Testis (tissue), 5 donors: Measurements from ENCODE around the gene SEL1L3. TPM values are rescaled to one million over a fixed set of nuclear protein-coding genes. Genes with fewer than 3 reads are reported as not detected.
"Not testable (repeated sequence)": the region's sequence is repeated elsewhere in the genome, so short reads cannot be mapped to it uniquely, and the experiment has no call there.

ENCODE experiments used
- DNase-seq: peaks from one replicate; pipeline ENCODE4 v3.0.0-alpha.2; 2019
- H3K27ac ChIP-seq, 2 donors: fragments of 200-600 bp; sonication (generic); one replicate each; pipeline ENCODE4 v1.5.1; 2019
- H3K27me3 ChIP-seq: fragments of 200-600 bp; sonication (generic); one replicate; pipeline ENCODE4 v1.5.1; 2019
- H3K36me3 ChIP-seq: fragments of 200-600 bp; sonication (generic); one replicate; pipeline ENCODE4 v1.5.1; 2017; ENCODE audit warnings: low read depth; ENCODE audit errors: missing control alignments
- H3K4me1 ChIP-seq: fragments of 200-600 bp; sonication (generic); one replicate; pipeline ENCODE4 v1.5.1; 2019
- H3K4me3 ChIP-seq, 2 donors: fragments of 200-600 bp; sonication (generic); one replicate each; pipeline ENCODE4 v1.5.1; 2017 to 2019
- H3K9me3 ChIP-seq: fragments of 200-600 bp; sonication (generic); one replicate; pipeline ENCODE4 v1.5.1; 2017
- POLR2A ChIP-seq: fragments of 450-650 bp; IDR thresholded peaks from one replicate; pipeline ENCODE4 v1.6.1; 2017; ENCODE audit warnings: antibody characterized with exemption, mild to moderate bottlenecking, moderate library complexity
- WGBS, 2 donors: methylation state at CpG; one replicate each; pipeline ENCODE4 v1.1.5; 2018; 5-methylcytosine and 5-hydroxymethylcytosine counted together
- intact Hi-C: fragments of 100-400 bp; cut with DNase I; formaldehyde crosslinking; loops from one replicate; pipeline ENCODE4 v1.15.1; 2023; ENCODE audit warnings: low total_unique reads
- long read RNA-seq, 2 donors: transcript quantifications; one replicate each; lab custom pipeline, GENCODE V29; 2026
- polyA plus RNA-seq: library from polyadenylated mRNA; stranded (reverse); fragments of 350-450 nt; fragmentation: Illumina TruSeq; extraction: RNeasy Lipid Tissue Mini Kit (QIAGEN cat#74804); gene quantifications from one replicate; pipeline ENCODE4 v1.2.3, GENCODE V29; 2014; ENCODE audit warnings: low read depth, low replicate concordance; ENCODE audit not compliant: insufficient read depth
- total RNA-seq, 2 donors: library from RNA; depleted of rRNA; stranded (reverse); fragments of >200 nt; gene quantifications; one replicate each; pipeline ENCODE4 v1.2.3, GENCODE V29; 2016
- TF ChIP-seq, protein P1 (sequence below), 3 experiments: fragments of 450-650 bp in 2 of 3; fragments of 200-600 bp in 1 of 3; sonication (generic) in 1 of 3; IDR thresholded peaks; one replicate each; pipeline ENCODE4 v1.5.1; 2016 to 2019; ENCODE audit warnings: antibody characterized with exemption in 3 of 3, mild to moderate bottlenecking in 2 of 3, moderate library complexity in 1 of 3

SEL1L3 gene
- total RNA-seq (1 to 10 TPM; 5.0 to 6.9 TPM), polyA plus RNA-seq (15.6 TPM)
- long read RNA-seq, donor 1: 0 reads
- long read RNA-seq, donor 2, full-length matches to known transcripts: 1 of 1 reads
- long read RNA-seq, donor 2, partial matches to known transcripts: 0 of 1 reads
- long read RNA-seq, donor 2, other reads (novel, unspliced or antisense): 0 of 1 reads

GRCh38 chr4:25862411-25863346 is at the start of gene SEL1L3:
Gene SEL1L3 (minus strand): TSS chr4:25862988. CDS start chr4:25862836, 152 bp downstream.
- peak; percentile 24 for DNase-seq
- Histone ChIP-seq H3K36me3 (no peaks in the 10 kb centered on the region), H3K27me3 (no peaks in the 10 kb centered on the region), H3K4me1 (no peaks in the 10 kb centered on the region), H3K9me3 (no peaks in the 10 kb centered on the region), H3K27ac (peak within 1 kb of the TSS in 1 of 2 donors; percentile 36), H3K4me3 (peak within 1 kb of the TSS; percentile 56 to 63)
- intact Hi-C loops: no loop called here
- 1 to 2% methylated on average over 38 to 62 of the region's 115 CpGs for WGBS, 2 donors
- no peak for TF ChIP-seq POLR2A
- TF ChIP-seq, protein P1, sequence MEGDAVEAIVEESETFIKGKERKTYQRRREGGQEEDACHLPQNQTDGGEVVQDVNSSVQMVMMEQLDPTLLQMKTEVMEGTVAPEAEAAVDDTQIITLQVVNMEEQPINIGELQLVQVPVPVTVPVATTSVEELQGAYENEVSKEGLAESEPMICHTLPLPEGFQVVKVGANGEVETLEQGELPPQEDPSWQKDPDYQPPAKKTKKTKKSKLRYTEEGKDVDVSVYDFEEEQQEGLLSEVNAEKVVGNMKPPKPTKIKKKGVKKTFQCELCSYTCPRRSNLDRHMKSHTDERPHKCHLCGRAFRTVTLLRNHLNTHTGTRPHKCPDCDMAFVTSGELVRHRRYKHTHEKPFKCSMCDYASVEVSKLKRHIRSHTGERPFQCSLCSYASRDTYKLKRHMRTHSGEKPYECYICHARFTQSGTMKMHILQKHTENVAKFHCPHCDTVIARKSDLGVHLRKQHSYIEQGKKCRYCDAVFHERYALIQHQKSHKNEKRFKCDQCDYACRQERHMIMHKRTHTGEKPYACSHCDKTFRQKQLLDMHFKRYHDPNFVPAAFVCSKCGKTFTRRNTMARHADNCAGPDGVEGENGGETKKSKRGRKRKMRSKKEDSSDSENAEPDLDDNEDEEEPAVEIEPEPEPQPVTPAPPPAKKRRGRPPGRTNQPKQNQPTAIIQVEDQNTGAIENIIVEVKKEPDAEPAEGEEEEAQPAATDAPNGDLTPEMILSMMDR (IDR thresholded peaks at IDR 0.05): no peak

DNA sequence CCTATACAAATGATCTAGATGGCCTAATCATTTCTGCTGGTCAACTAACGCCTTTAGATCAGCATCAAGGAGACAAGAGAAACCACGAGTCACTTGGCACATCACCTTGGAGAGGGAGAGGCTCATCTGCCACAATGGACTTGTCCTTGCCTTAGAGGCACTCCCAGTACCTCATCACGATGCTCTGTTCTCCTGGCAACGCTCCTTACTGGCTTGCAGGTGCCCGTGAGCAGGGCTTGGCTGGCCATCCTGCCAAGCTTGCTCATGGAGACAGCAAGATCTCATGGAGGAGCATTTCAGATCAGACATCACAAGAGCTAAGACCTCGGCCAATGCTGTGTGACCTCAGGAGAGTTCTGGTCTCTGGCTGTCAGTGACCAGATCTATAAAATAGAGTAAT is 48.6 kb upstream of the SEL1L3 start:
- Histone ChIP-seq H3K4me1 (no peaks in the 10 kb centered on the region), H3K27ac (no peak overlapping the region), H3K9me3 (no peaks in the 10 kb centered on the region), H3K4me3 (no peak overlapping the region), H3K27me3 (no peaks in the 10 kb centered on the region), H3K36me3 (no peaks in the 10 kb centered on the region)
- intact Hi-C loops: no loop called here
- WGBS, 2 donors: 71 to 89% methylated on average over 6 of the region's 6 CpGs
- no peak for DNase-seq
- TF ChIP-seq POLR2A: no peak
- TF ChIP-seq, protein P1 (IDR thresholded peaks at IDR 0.05): no peak

GRCh38 chr4:25908491-25908901 is 45.7 kb upstream of the SEL1L3 start:
- H3K4me3 ChIP-seq: no peak overlapping the region
- no peaks in the 10 kb centered on the region for H3K36me3 ChIP-seq
- H3K4me1 ChIP-seq: no peaks in the 10 kb centered on the region
- no peak for TF ChIP-seq POLR2A
- TF ChIP-seq, protein P1 (IDR thresholded peaks at IDR 0.05): no peak
- H3K27ac ChIP-seq: no peak overlapping the region
- DNase-seq: no peak
- 65 to 82% methylated on average over 5 of the region's 5 CpGs for WGBS, 2 donors
- no peaks in the 10 kb centered on the region for H3K27me3 ChIP-seq
- intact Hi-C loops: no loop called here
- no peaks in the 10 kb centered on the region for H3K9me3 ChIP-seq

DNA sequence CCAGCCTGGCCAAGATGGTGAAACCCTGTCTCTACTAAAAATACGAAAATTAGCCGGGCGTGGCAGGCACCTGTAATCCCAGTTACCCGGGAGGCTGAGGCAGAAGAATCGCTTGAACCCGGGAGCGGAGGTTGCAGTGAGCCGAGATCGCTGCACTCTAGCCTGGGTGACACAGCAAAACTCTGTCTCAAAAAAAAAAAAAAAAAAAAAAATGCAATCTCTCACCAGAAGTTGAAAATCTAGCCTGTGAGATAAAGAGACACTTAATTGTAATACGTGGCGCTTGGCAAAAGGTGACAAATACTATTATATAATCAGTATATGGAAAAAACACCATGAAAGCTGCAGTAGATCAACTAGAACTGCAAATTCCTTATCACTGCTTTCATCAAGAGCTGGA is 43.3 kb upstream of the SEL1L3 start:
- 94 to 97% methylated on average over 11 of the region's 11 CpGs for WGBS, 2 donors
- H3K27me3 ChIP-seq, H3K36me3 ChIP-seq, H3K9me3 ChIP-seq, H3K4me3 ChIP-seq, DNase-seq, H3K27ac ChIP-seq, H3K4me1 ChIP-seq, intact Hi-C loops: not testable (repeated sequence)

DNA sequence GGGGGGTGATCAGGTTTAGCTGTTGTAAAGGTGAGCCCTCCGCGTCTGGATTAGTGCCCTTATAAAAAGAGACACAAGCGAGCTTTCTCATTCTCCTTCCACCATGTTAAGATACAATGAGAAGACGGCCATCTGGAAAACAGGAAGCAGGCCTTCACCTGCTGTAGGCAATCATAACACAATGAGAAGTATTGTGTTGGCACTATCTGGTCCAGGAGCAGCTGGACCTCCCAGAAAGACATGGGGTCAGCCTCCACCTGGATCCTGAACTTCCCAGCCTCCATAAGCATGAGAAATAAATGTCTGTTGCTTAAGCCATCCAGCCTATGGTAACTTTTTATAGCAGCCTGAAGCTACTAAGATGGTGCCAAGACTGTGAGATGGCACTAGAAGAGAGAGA is 42.6 kb upstream of the SEL1L3 start:
- Histone ChIP-seq H3K9me3 (no peaks in the 10 kb centered on the region), H3K27ac (no peak overlapping the region), H3K27me3 (no peaks in the 10 kb centered on the region), H3K36me3 (no peaks in the 10 kb centered on the region), H3K4me3 (no peak overlapping the region), H3K4me1 (no peaks in the 10 kb centered on the region)
- DNase-seq: no peak
- TF ChIP-seq, protein P1 (IDR thresholded peaks at IDR 0.05): no peak
- no peak for TF ChIP-seq POLR2A
- intact Hi-C loops: no loop called here
- WGBS, 2 donors: 90 to 93% methylated on average over 4 of the region's 4 CpGs
